ENCODE results near the gene HNRNPUL2. TPM values are rescaled to one million over a fixed set of nuclear protein-coding genes. Genes with fewer than 3 reads are reported as not detected.

Gene HNRNPUL2
- total and polyA plus RNA-seq, 2 donors from 2014 or later = 37.1 to 49.0 TPM

- H3K27me3 ChIP-seq (ENCODE audit: control insufficient read depth, insufficient read depth, low read length) = no peaks in the 10 kb centered on the region
- DNase-seq (peak; percentile 91 to 99 (median 96)), FAIRE-seq (peak; percentile 88)
- H3K9ac ChIP-seq (ENCODE audit: low read length in 3 of 3) = peak overlapping the region; percentile 88 to 96 (median 93)
- peaks cover 3 to 18% (median 4%) of the 10 kb centered on the region in 3 donors for H3K4me1 ChIP-seq (ENCODE audit: control insufficient read depth in 2 of 3, insufficient read depth in 2 of 3, low read depth in 1 of 3, low read length in 3 of 3)
- TF ChIP-seq CTCF (IDR thresholded peaks at IDR 0.05; ENCODE audit: borderline replicate concordance, extremely low read depth, insufficient read depth) = no peak
- intact Hi-C loops (cut with DNase I) = no loop called here
- H3K36me3 ChIP-seq (ENCODE audit: control insufficient read depth in 2 of 3, insufficient read depth in 3 of 3, low read length in 3 of 3) = peaks cover under 1 to 13% (median 7%) of the 10 kb centered on the region in 3 donors
- H3K9me3 ChIP-seq (ENCODE audit: control insufficient read depth in 2 of 3, insufficient read depth in 1 of 3, low read length in 3 of 3) = no peaks in the 10 kb centered on the region
- peak overlapping the region; percentile 97 to 99 for H3K27ac ChIP-seq (ENCODE audit: low read depth in 2 of 2, low read length in 2 of 2)
- H3K4me3 ChIP-seq (ENCODE audit: low read length in 3 of 3) = peak overlapping the region; percentile 96 to 99 (median 96)
Observed at GRCh38 chr11:62727872-62728170, 564 bp upstream of the HNRNPUL2 start.

GRCh38 chr11:62726915-62727164 lies 417 bp downstream of the HNRNPUL2 start:
- Histone ChIP-seq H3K36me3 (ENCODE audit: control insufficient read depth in 2 of 3, insufficient read depth in 3 of 3, low read length in 3 of 3) (peaks cover 9 to 23% (median 16%) of the 10 kb centered on the region in 3 donors), H3K4me3 (ENCODE audit: low read length in 3 of 3) (peak overlapping the region; percentile 69 to 99 (median 82)), H3K27ac (ENCODE audit: low read depth in 2 of 2, low read length in 2 of 2) (peak overlapping the region; percentile 97 to 99), H3K4me1 (ENCODE audit: control insufficient read depth in 2 of 3, insufficient read depth in 2 of 3, low read depth in 1 of 3, low read length in 3 of 3) (peaks cover 3 to 20% (median 4%) of the 10 kb centered on the region in 3 donors), H3K9me3 (ENCODE audit: control insufficient read depth in 2 of 3, insufficient read depth in 1 of 3, low read length in 3 of 3) (no peaks in the 10 kb centered on the region), H3K9ac (ENCODE audit: low read length in 3 of 3) (peak overlapping the region; percentile 45 to 83 (median 78)), H3K27me3 (ENCODE audit: control insufficient read depth, insufficient read depth, low read length) (no peaks in the 10 kb centered on the region)
- intact Hi-C loops (cut with DNase I) = no loop called here
- FAIRE-seq (no peak), DNase-seq (no peak)
- no peak for TF ChIP-seq CTCF (IDR thresholded peaks at IDR 0.05; ENCODE audit: borderline replicate concordance, extremely low read depth, insufficient read depth)

GRCh38 chr11:62726156-62726914 lies 922 bp downstream of the HNRNPUL2 start:
- Histone ChIP-seq H3K36me3 (ENCODE audit: control insufficient read depth in 2 of 3, insufficient read depth in 3 of 3, low read length in 3 of 3) (peaks cover 11 to 28% (median 21%) of the 10 kb centered on the region in 3 donors), H3K9me3 (ENCODE audit: control insufficient read depth in 2 of 3, insufficient read depth in 1 of 3, low read length in 3 of 3) (no peaks in the 10 kb centered on the region), H3K4me1 (ENCODE audit: control insufficient read depth in 2 of 3, insufficient read depth in 2 of 3, low read depth in 1 of 3, low read length in 3 of 3) (peaks cover 3 to 20% (median 4%) of the 10 kb centered on the region in 3 donors), H3K27me3 (ENCODE audit: control insufficient read depth, insufficient read depth, low read length) (no peaks in the 10 kb centered on the region), H3K9ac (ENCODE audit: low read length in 3 of 3) (peak overlapping the region; percentile 45 to 83 (median 78)), H3K4me3 (ENCODE audit: low read length in 3 of 3) (peak overlapping the region; percentile 69 to 99 (median 82)), H3K27ac (ENCODE audit: low read depth in 2 of 2, low read length in 2 of 2) (peak overlapping the region; percentile 97 to 99)
- DNase-seq (no peak), FAIRE-seq (no peak)
- no peak for TF ChIP-seq CTCF (IDR thresholded peaks at IDR 0.05; ENCODE audit: borderline replicate concordance, extremely low read depth, insufficient read depth)
- intact Hi-C loops (cut with DNase I) = no loop called here
